Measurements from ENCODE around the gene NR6A1.

Gene NR6A1

DNA sequence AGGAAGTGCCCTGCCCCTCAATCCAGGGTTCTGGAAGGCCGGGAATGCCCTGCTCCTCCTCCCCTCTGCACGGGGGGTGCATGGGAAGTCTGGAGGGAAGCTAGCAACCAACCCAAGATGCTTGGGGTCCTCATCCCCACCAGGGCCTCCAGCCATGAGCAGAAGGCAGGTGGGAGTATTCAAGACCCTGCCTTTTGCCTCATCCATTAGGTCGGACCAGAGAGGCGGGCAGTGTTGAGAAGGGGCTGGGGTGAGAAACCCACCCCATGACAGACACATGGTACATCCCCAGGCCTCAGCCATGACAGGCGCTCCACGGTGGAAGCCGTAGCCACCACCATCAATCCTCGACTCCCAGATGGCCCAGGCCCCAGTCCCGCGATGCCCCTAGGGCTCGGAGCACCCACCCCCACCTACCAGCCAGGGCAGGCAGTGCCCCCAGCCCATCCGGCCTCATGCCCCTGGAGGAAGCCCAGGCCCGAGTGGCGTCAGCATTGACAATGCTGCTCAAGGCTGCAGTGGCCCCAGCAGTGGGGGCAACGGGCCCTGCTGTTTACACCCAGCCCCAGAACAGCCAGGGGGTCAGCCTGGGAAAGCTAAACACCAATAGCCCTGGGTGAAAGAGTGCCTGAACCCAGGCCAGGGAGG lies 272.5 kb downstream of the NR6A1 start:
- TF ChIP-seq, protein P1, sequence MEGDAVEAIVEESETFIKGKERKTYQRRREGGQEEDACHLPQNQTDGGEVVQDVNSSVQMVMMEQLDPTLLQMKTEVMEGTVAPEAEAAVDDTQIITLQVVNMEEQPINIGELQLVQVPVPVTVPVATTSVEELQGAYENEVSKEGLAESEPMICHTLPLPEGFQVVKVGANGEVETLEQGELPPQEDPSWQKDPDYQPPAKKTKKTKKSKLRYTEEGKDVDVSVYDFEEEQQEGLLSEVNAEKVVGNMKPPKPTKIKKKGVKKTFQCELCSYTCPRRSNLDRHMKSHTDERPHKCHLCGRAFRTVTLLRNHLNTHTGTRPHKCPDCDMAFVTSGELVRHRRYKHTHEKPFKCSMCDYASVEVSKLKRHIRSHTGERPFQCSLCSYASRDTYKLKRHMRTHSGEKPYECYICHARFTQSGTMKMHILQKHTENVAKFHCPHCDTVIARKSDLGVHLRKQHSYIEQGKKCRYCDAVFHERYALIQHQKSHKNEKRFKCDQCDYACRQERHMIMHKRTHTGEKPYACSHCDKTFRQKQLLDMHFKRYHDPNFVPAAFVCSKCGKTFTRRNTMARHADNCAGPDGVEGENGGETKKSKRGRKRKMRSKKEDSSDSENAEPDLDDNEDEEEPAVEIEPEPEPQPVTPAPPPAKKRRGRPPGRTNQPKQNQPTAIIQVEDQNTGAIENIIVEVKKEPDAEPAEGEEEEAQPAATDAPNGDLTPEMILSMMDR (IDR thresholded peaks at IDR 0.05; ENCODE audit: control insufficient read depth, insufficient read depth, low read depth, low read length, missing control alignments), result no peak
- H3K4me3 ChIP-seq (ENCODE audit: control insufficient read depth, low read depth, low read length), result no peak overlapping the region
- no peak for DNase-seq (ENCODE audit: low read depth)

DNA sequence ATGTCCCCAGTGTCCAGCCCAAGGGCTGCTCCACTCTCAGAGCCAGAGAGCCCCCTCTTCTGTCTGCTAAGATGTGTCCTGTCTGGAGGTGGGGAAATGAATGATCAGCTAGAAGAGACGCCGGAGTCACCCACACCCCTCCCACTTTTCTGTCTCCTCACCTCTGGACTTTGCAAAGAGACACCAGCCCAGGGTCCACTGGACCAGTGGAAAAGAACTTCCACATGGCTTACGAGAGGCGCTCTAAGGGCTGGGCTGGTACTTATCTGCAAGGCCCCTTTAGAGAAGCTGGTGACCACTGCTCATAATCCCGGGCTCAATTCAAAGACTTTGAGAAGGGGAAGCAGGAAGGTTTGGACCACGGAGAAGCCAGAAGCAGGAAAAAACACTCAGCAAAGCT lies 273.1 kb downstream of the NR6A1 start:
- TF ChIP-seq, protein P1 (IDR thresholded peaks at IDR 0.05; ENCODE audit: control insufficient read depth, insufficient read depth, low read depth, low read length, missing control alignments), result no peak
- DNase-seq (ENCODE audit: low read depth), result no peak
- H3K4me3 ChIP-seq (ENCODE audit: control insufficient read depth, low read depth, low read length), result no peak overlapping the region

DNA sequence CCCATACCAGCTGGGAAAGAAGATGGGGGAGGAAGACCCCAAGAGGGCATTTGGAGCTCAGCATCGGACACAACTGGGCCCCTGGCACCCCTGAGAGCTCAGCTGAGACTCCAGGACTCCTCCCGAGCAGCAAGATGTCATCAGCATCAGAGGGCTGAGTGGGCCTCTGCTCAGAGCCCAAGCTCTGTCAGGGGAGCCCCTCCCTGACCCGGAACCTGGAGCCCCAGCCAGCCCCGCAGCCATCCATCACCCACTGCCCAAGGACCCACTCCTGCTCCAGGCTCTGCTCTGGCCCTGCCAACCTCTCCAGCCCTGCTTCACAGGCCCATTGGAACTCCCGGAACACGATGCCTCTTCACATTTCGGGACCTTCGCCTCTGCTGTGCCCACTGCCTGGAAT lies 273.7 kb downstream of the NR6A1 start:
- TF ChIP-seq, protein P1 (IDR thresholded peaks at IDR 0.05; ENCODE audit: control insufficient read depth, insufficient read depth, low read depth, low read length, missing control alignments), result no peak
- DNase-seq (ENCODE audit: low read depth), result no peak
- H3K4me3 ChIP-seq (ENCODE audit: control insufficient read depth, low read depth, low read length), result no peak overlapping the region

DNA sequence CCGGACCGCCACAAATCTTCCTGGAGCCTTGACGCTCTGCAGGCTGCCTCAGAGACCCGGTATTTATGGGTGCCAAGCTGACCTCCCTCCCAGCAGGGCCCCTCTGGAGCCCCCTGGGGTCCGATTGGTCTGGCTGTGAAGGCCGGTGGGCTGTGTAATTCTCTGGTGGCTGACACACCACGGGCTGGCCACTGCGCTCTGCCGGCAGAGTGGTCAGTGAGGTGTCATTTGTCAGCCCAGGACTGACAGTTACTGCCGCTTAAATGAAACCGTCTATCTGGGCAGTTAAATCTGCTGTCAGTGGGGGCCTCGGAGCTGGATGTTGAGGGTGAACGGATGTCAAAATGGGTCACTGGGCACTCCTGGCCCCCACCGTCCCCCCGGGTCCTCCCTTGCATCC lies 274.6 kb downstream of the NR6A1 start:
- no peak overlapping the region for H3K4me3 ChIP-seq (ENCODE audit: control insufficient read depth, low read depth, low read length)
- TF ChIP-seq, protein P1 (IDR thresholded peaks at IDR 0.05; ENCODE audit: control insufficient read depth, insufficient read depth, low read depth, low read length, missing control alignments), result no peak
- DNase-seq (ENCODE audit: low read depth), result no peak

DNA sequence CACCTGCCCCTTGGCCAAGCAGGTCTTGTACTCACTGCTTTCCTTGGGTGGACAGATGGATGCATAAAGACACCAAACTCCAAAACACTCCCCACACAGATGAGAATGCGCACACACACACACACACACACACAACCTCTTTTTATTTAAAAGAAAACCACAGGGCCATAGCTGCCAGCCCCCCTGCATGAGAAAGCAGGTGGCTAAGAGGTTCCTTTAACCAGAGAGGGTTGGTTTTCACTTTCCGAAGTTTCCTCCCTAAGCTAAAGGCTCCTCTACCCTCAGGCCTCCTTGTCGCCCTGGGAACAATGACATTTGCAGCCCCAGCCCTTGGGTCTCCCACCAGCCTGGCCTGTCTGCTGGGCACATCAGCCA lies 275.0 kb downstream of the NR6A1 start:
- no peak overlapping the region for H3K4me3 ChIP-seq (ENCODE audit: control insufficient read depth, low read depth, low read length)
- TF ChIP-seq, protein P1 (IDR thresholded peaks at IDR 0.05; ENCODE audit: control insufficient read depth, insufficient read depth, low read depth, low read length, missing control alignments), result no peak
- no peak for DNase-seq (ENCODE audit: low read depth)

DNA sequence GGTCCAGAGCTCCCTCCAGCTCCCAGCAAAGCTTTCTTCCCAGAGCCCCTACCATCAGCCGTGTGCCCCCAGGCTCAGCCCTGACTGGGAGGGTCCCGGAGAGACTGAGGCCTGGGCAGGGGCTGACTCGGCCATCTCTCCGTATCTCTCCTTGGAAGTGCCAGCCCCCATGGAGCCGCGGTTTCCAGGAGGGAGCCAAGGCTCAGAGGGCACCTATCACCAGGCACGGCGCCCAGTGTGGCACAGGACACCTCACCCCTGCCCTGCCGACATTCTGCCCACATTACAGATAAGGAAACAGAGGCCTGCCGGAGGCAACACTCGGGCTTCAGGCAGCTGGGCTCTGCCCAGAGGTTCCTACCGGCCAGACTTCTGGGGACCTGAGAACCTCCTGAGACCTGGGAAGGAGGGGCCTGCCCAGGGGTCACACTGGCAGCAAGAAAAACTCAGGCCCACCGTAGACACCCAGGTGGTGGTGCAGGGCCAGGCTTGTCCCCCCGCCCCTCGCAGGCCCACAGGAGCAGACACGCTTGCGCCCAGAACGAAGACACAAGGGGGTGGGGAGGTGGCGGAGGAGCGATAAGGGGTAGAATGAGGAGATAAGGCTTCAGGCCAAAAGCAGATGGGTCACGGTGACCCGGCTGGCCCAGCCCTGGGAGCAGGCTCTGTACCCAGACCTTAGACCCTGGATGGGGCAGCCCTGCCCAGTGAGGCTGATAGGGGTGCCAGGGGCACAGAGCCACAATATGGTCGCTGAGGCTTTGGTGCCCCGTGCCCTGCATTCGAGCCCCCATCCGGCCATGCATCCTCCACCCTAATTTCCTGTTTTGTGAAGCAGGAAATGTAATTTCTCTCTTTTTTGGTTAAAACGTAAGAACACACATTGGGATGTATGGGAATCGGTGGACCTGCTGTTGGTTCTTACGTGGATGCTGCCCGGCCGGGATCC lies 275.7 kb downstream of the NR6A1 start:
- no peak for DNase-seq (ENCODE audit: low read depth)
- no peak overlapping the region for H3K4me3 ChIP-seq (ENCODE audit: control insufficient read depth, low read depth, low read length)
- TF ChIP-seq, protein P1 (IDR thresholded peaks at IDR 0.05; ENCODE audit: control insufficient read depth, insufficient read depth, low read depth, low read length, missing control alignments), result no peak
